Ovary (tissue), 9 donors: ENCODE results near the gene POLE4. TPM values are rescaled to one million over a fixed set of nuclear protein-coding genes. Genes with fewer than 3 reads are reported as not detected.

Experiments
- DNase-seq, 5 donors: peaks; one replicate each; pipeline ENCODE4 v3.0.0-alpha.2; 2019 to 2020
- H3K27ac ChIP-seq, 2 donors: fragments of 200-600 bp; one replicate each; pipeline versions ENCODE4 v1.5.1 to v1.8.0; 2019 to 2022
- H3K27me3 ChIP-seq: fragments of 200-600 bp; one replicate; pipeline ENCODE4 v1.8.0; 2022
- H3K36me3 ChIP-seq: fragments of 200-600 bp; sonication (generic); one replicate; pipeline ENCODE4 v1.5.1; 2019
- H3K4me1 ChIP-seq: one replicate; pipeline ENCODE4 v1.8.1; 2013; ENCODE audit warnings: mild to moderate bottlenecking, moderate library complexity; ENCODE audit not compliant: insufficient read depth
- H3K4me3 ChIP-seq: fragments of 200-600 bp; sonication (generic); one replicate; pipeline ENCODE4 v1.5.1; 2017
- H3K9me3 ChIP-seq, 2 donors: fragments of 200-600 bp in 1 of 2; sonication (generic) in 1 of 2; one replicate each; pipeline versions ENCODE4 v1.5.1 to v1.8.1; 2013 to 2019; ENCODE audit warnings: mild to moderate bottlenecking in 1 of 2, moderate library complexity in 1 of 2
- CTCF ChIP-seq, 3 donors: fragments of 450-650 bp in 2 of 3; fragments of 200-600 bp in 1 of 3; IDR thresholded peaks; one replicate each; pipeline versions ENCODE4 v1.5.1 to v1.8.0; 2016 to 2022; ENCODE audit warnings: antibody characterized with exemption in 3 of 3, mild to moderate bottlenecking in 1 of 3
- EP300 ChIP-seq: sonication (generic); formaldehyde crosslinking; IDR thresholded peaks from one replicate; pipeline ENCODE4 v1.6.1; 2017; ENCODE audit warnings: antibody characterized with exemption
- POLR2A ChIP-seq: fragments of 450-650 bp; IDR thresholded peaks from one replicate; pipeline ENCODE4 v1.6.1; 2017; ENCODE audit warnings: antibody characterized with exemption, mild to moderate bottlenecking, moderate library complexity
- WGBS, 3 donors: extraction: QIAGEN DNeasy Blood & Tissue Kit in 1 of 3; methylation state at CpG; one replicate each; pipeline versions ENCODE4 v1.1.5 to v1.1.7; 2013 to 2017; 5-methylcytosine and 5-hydroxymethylcytosine counted together
- intact Hi-C, 4 donors: fragments of 100-400 bp; cut with DNase I; formaldehyde crosslinking; loops; one replicate each; pipeline versions ENCODE4 v1.11.0 to v1.15.1; 2022 to 2023
- polyA plus RNA-seq, 2 donors: library from polyadenylated mRNA; stranded (reverse); fragments of 200-250 nt in 1 of 2; fragments of 350-450 nt in 1 of 2; fragmentation: Illumina TruSeq in 1 of 2; extraction: RNeasy Lipid Tissue Mini Kit (QIAGEN cat#74804) in 1 of 2; gene quantifications; one replicate each; pipeline ENCODE4 v1.2.3, GENCODE V29; 2013 to 2014
- total RNA-seq, 7 donors: library from RNA; depleted of rRNA in 2 of 7; stranded (reverse); fragments of >200 nt in 2 of 7; fragmentation: NEBNext Ultra II Directional in 3 of 7; extraction: Animal tissue kit (Norgen Biotek cat#: 25700) in 3 of 7; gene quantifications; one replicate each; pipeline versions ENCODE4 v1.1.0 to v1.2.4, GENCODE V29; 2016 to 2023
- donor health status: DM: no; HTN: no; CAD: no; lungs with moderate emphysema.
- donor health status: DM: no; HTN: no; CAD: no.
- donor health status: Bipolar disorder and iron deficiency.
- donor health status: DM: yes; HTN: yes; CAD: no.
- donor health status: DM: no; HTN: no; CAD: no.
- donor health status: DM: yes; HTN: yes; CAD: no.

The POLE4 gene
- total and polyA plus RNA-seq, 9 donors: 30.3 to 77.1 (median 47.5) TPM

GRCh38 chr2:74921236-74921736 is 37.2 kb upstream of the POLE4 start:
- Histone ChIP-seq H3K27me3 (no peaks in the 10 kb centered on the region), H3K4me1 (no peaks in the 10 kb centered on the region), H3K4me3 (no peak overlapping the region), H3K27ac (no peak overlapping the region), H3K36me3 (no peaks in the 10 kb centered on the region), H3K9me3 (no peaks in the 10 kb centered on the region)
- DNase-seq: no peak
- TF ChIP-seq POLR2A (no peak), EP300 (no peak), CTCF (IDR thresholded peaks at IDR 0.05) (no peak)
- intact Hi-C loops: loop anchor here in 1 of 4 donors (10.0 kb wide), 1 partner anchor 494 kb away; no protein-coding TSS in a partner anchor
- WGBS, 3 donors: 85 to 95% (median 86%) methylated on average over 2 of the region's 2 CpGs

GRCh38 chr2:74922592-74923227 is 35.7 kb upstream of the POLE4 start:
- TF ChIP-seq EP300 (no peak), CTCF (IDR thresholded peaks at IDR 0.05) (no peak), POLR2A (no peak)
- intact Hi-C loops: loop anchor here in 1 of 4 donors (10.0 kb wide), 1 partner anchor 492 kb away; no protein-coding TSS in a partner anchor
- Histone ChIP-seq H3K4me1 (no peaks in the 10 kb centered on the region), H3K27me3 (no peaks in the 10 kb centered on the region), H3K4me3 (no peak overlapping the region), H3K36me3 (no peaks in the 10 kb centered on the region), H3K9me3 (no peaks in the 10 kb centered on the region), H3K27ac (no peak overlapping the region)
- DNase-seq: no peak
- WGBS, 3 donors: 73 to 86% (median 75%) methylated on average over 5 of the region's 5 CpGs

DNA sequence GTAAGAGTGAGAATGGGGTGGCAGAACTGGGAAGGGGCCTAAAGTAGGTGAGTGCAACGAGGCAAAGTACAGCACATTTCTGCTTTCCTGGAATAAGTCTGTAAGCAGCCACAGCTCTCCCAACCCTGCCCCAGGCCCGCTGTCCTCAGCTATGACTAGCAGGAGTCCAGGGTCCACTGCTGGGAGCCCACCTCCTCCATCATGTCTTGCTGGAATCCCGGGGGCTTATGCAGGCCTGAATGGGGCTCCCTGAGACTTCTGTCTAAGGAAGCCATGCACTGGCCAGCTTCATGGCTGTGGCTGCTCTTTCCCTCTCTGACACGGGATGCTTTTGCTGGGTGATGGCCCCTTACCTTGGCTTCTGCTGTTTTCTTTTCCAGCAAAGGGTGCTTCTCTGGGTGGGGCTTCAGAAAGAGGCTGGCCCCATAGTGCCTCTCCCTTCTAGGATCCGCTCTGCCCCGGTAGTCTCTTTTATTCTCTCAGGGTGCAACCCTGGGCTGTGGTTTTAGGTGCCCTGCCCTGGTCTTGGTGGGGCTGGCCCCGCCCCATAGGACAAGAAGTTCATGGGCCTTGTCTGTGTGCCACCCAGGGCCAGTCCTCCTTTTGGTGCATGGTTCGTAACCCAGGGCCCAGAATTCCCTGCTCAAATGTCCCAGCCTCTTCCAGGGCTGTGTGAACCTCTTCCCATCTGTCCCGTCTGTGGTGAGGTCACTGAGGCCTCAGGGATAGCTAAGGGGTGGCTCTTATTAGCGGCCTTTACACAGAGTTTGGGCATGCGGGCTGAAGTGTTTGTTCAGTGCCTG is 33.8 kb upstream of the POLE4 start:
- Histone ChIP-seq H3K27me3 (no peaks in the 10 kb centered on the region), H3K9me3 (no peaks in the 10 kb centered on the region), H3K27ac (no peak overlapping the region), H3K36me3 (no peaks in the 10 kb centered on the region), H3K4me1 (no peaks in the 10 kb centered on the region), H3K4me3 (no peak overlapping the region)
- DNase-seq: no peak
- intact Hi-C loops: loop anchor here in 1 of 4 donors (10.0 kb wide), 1 partner anchor 490 kb away; no protein-coding TSS in a partner anchor
- TF ChIP-seq CTCF (IDR thresholded peaks at IDR 0.05): no peak
- TF ChIP-seq EP300: no peak
- TF ChIP-seq POLR2A: no peak
- WGBS, 3 donors: 86 to 88% (median 86%) methylated on average over 11 of the region's 11 CpGs

GRCh38 chr2:74925361-74925786 is 33.1 kb upstream of the POLE4 start:
- no peaks in the 10 kb centered on the region for H3K27me3 ChIP-seq
- no peak overlapping the region for H3K27ac ChIP-seq
- H3K9me3 ChIP-seq: no peaks in the 10 kb centered on the region
- intact Hi-C loops: loop anchor here in 1 of 4 donors (10.0 kb wide), 1 partner anchor 489 kb away; no protein-coding TSS in a partner anchor
- H3K4me3 ChIP-seq: no peak overlapping the region
- 38 to 65% (median 59%) methylated on average over 2 of the region's 2 CpGs for WGBS, 3 donors
- H3K36me3 ChIP-seq: no peaks in the 10 kb centered on the region
- TF ChIP-seq POLR2A (no peak), CTCF (IDR thresholded peaks at IDR 0.05) (no peak), EP300 (no peak)
- H3K4me1 ChIP-seq: no peaks in the 10 kb centered on the region
- DNase-seq: no peak
